Astrocyte (in vitro differentiated cells and primary cell): Measurements from ENCODE around the gene CFAP99. TPM values are rescaled to one million over a fixed set of nuclear protein-coding genes. Genes with fewer than 3 reads are reported as not detected.
"Not testable (repeated sequence)": the region's sequence is repeated elsewhere in the genome, so short reads cannot be mapped to it uniquely, and the experiment has no call there.

Experiments used
- DNase-seq: peaks from one replicate; pipeline ENCODE4 v3.0.0-alpha.2; 2010; ENCODE audit warnings: low read depth
- FAIRE-seq: peaks from 2 replicates; lab custom pipeline; 2011; peaks lifted over from hg19 to GRCh38; lab: Jason Lieb, UNC
- H2AFZ ChIP-seq: 2 replicates; pipeline ENCODE4 v1.6.0; 2012; ENCODE audit warnings: low read depth, low read length, inconsistent platforms
- H3K27ac ChIP-seq: 2 replicates; pipeline ENCODE4 v1.5.1; 2011; ENCODE audit warnings: low read depth, low read length, inconsistent platforms
- H3K27me3 ChIP-seq: 2 replicates; pipeline ENCODE4 v1.6.0; 2011; ENCODE audit warnings: low read length, inconsistent platforms; ENCODE audit not compliant: insufficient read depth
- H3K36me3 ChIP-seq: 2 replicates; pipeline ENCODE4 v1.5.1; 2011; ENCODE audit warnings: low read length, inconsistent platforms; ENCODE audit not compliant: insufficient read depth
- H3K4me1 ChIP-seq: 2 replicates; pipeline ENCODE4 v1.5.1; 2011; ENCODE audit warnings: low read length, inconsistent platforms; ENCODE audit not compliant: insufficient read depth
- H3K4me2 ChIP-seq: 2 replicates; pipeline ENCODE4 v1.6.0; 2012; ENCODE audit warnings: low read length, inconsistent platforms
- H3K4me3 ChIP-seq: 2 replicates; pipeline ENCODE4 v1.5.1; 2011; ENCODE audit warnings: low read depth, mild to moderate bottlenecking, low read length, inconsistent platforms; ENCODE audit not compliant: insufficient read depth
- H3K79me2 ChIP-seq: 2 replicates; pipeline ENCODE4 v1.6.0; 2012; ENCODE audit warnings: mild to moderate bottlenecking, low read length, inconsistent platforms; ENCODE audit not compliant: insufficient read depth
- H3K9ac ChIP-seq: 2 replicates; pipeline ENCODE4 v1.6.0; 2012; ENCODE audit warnings: mild to moderate bottlenecking, low read length, inconsistent platforms
- H3K9me3 ChIP-seq: 2 replicates; pipeline ENCODE4 v1.5.1; 2012; ENCODE audit warnings: low read depth, mild to moderate bottlenecking, low read length, inconsistent platforms; ENCODE audit not compliant: insufficient read depth
- H4K20me1 ChIP-seq: 2 replicates; pipeline ENCODE4 v1.6.0; 2012; ENCODE audit warnings: low read length, inconsistent platforms; ENCODE audit not compliant: insufficient read depth
- H3K27ac Mint-ChIP-seq: one replicate; pipeline ENCODE4 v1.8.0; 2021; ENCODE audit warnings: mild to moderate bottlenecking, mixed read lengths; ENCODE audit not compliant: unreplicated experiment
- H3K27me3 Mint-ChIP-seq: one replicate; pipeline ENCODE4 v1.8.0; 2021; ENCODE audit warnings: low read depth, mixed read lengths; ENCODE audit not compliant: unreplicated experiment
- H3K36me3 Mint-ChIP-seq: one replicate; pipeline ENCODE4 v1.8.0; 2021; ENCODE audit warnings: low read depth, mixed read lengths; ENCODE audit not compliant: unreplicated experiment
- H3K4me1 Mint-ChIP-seq: one replicate; pipeline ENCODE4 v1.8.0; 2021; ENCODE audit warnings: low read depth, mixed read lengths; ENCODE audit not compliant: unreplicated experiment
- H3K4me3 Mint-ChIP-seq: one replicate; pipeline ENCODE4 v1.8.0; 2021; ENCODE audit warnings: mild to moderate bottlenecking, moderate library complexity, mixed read lengths; ENCODE audit not compliant: unreplicated experiment
- H3K9me3 Mint-ChIP-seq: one replicate; pipeline ENCODE4 v1.8.0; 2021; ENCODE audit warnings: mild to moderate bottlenecking, mixed read lengths; ENCODE audit not compliant: unreplicated experiment
- EZH2 ChIP-seq: IDR thresholded peaks from 2 replicates; pipeline ENCODE4 v1.6.1; 2012; ENCODE audit warnings: mild to moderate bottlenecking, low read length, inconsistent platforms; ENCODE audit not compliant: insufficient read depth
- total RNA-seq: library from RNA; stranded (reverse); gene quantifications from 2 replicates; pipeline ENCODE4 v1.2.1, GENCODE V29; 2021
- TF ChIP-seq, protein P1 (sequence below): IDR thresholded peaks from 2 replicates; pipeline ENCODE4 v1.5.1; 2011; ENCODE audit warnings: low read depth, mild to moderate bottlenecking, inconsistent platforms, low read length, moderate library complexity; ENCODE audit not compliant: insufficient read depth

The CFAP99 gene
- total RNA-seq, 1 donor from 2014 or later, result not detected

DNA sequence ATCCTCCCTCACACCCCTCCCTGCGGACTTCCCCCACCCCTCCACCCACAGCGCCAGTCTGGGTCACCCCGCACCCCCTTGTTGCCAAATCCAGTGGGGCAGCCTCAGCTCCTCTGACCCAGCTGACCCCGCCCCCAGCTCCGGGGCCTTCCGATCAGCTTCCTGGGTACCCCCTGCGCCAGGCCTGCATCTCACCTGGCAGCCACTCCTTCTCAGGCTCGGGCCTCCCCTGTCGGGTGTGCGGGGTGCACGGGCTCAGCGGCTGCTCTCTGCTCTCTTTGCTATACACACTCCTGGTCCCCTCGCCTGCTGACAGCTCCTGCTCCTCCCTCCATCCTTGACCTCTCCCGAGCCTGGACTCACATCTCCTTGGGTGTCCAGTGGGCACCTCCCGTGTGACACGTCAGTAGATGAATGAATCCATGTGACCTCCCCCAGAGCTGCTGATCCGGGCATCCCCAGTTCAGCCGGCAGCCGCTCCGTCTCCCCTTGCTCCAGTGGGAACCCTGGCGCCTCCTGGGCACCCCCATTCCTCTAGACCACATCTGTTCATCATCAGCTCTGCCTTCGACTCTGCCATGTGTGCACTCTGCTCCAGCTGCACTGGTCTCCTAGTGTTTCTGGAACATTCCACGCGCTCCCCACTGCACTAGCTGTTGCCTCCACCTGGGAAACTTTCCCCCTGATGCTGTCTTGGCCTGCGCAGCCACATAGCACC lies 9.9 kb downstream of the CFAP99 start:
- H3K27ac Mint-ChIP-seq, result no peak overlapping the region
- no peak overlapping the region for H3K4me3 ChIP-seq
- FAIRE-seq, result no peak

GRCh38 chr4:2429945-2430757 lies 11.4 kb downstream of the CFAP99 start:
- not testable (repeated sequence) for FAIRE-seq, H3K4me3 ChIP-seq, H3K4me1 ChIP-seq, H3K9me3 ChIP-seq, H3K36me3 Mint-ChIP-seq, H3K27ac Mint-ChIP-seq, H2AFZ ChIP-seq, H3K9ac ChIP-seq, H3K27me3 ChIP-seq, H3K36me3 ChIP-seq, H3K27ac ChIP-seq, DNase-seq, H3K4me3 Mint-ChIP-seq, H3K4me1 Mint-ChIP-seq, H4K20me1 ChIP-seq, H3K9me3 Mint-ChIP-seq, H3K4me2 ChIP-seq, H3K79me2 ChIP-seq
- H3K27me3 Mint-ChIP-seq, result peaks cover 29% of the 10 kb centered on the region

More for the DNA sequence above, 9.9 kb downstream of the CFAP99 start:
- Histone ChIP-seq H3K9me3 (no peaks in the 10 kb centered on the region), H3K27ac (no peak overlapping the region), H3K79me2 (no peaks in the 10 kb centered on the region), H3K4me1 (no peaks in the 10 kb centered on the region), H3K4me2 (no peak overlapping the region), H4K20me1 (no peaks in the 10 kb centered on the region), H3K36me3 (no peaks in the 10 kb centered on the region), H3K9ac (no peak overlapping the region), H3K27me3 (no peaks in the 10 kb centered on the region), H2AFZ (no peak overlapping the region)
- no peak for DNase-seq
- TF ChIP-seq, protein P1, sequence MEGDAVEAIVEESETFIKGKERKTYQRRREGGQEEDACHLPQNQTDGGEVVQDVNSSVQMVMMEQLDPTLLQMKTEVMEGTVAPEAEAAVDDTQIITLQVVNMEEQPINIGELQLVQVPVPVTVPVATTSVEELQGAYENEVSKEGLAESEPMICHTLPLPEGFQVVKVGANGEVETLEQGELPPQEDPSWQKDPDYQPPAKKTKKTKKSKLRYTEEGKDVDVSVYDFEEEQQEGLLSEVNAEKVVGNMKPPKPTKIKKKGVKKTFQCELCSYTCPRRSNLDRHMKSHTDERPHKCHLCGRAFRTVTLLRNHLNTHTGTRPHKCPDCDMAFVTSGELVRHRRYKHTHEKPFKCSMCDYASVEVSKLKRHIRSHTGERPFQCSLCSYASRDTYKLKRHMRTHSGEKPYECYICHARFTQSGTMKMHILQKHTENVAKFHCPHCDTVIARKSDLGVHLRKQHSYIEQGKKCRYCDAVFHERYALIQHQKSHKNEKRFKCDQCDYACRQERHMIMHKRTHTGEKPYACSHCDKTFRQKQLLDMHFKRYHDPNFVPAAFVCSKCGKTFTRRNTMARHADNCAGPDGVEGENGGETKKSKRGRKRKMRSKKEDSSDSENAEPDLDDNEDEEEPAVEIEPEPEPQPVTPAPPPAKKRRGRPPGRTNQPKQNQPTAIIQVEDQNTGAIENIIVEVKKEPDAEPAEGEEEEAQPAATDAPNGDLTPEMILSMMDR, result no peak
- TF ChIP-seq EZH2, result no peak
- H3K4me3 Mint-ChIP-seq, result no peak overlapping the region
- peaks cover 6% of the 10 kb centered on the region for H3K4me1 Mint-ChIP-seq
- H3K27me3 Mint-ChIP-seq, result peaks cover 29% of the 10 kb centered on the region
- no peaks in the 10 kb centered on the region for H3K36me3 Mint-ChIP-seq
- H3K9me3 Mint-ChIP-seq, result no peaks in the 10 kb centered on the region

DNA sequence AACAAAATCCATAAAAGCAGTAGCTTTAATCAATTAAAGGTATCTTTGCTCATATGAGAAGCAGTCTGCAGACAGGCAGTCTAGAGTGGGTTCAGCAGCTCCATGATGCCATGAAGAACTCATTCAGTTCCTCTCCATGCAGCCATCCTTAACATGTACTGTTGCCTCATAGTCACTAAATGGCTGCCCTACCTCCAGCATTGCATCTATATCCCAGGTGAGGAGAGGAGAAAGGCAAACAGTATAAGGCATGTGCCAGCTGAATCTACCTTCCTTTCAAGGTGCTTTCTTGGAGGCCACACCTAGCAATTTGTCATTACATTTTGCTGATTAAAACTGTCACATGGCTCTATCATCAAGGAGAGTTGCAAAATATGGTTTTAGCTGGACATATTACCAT lies 13.2 kb downstream of the CFAP99 start:
- H3K36me3 Mint-ChIP-seq, result no peaks in the 10 kb centered on the region
- no peak for DNase-seq
- Histone ChIP-seq H3K27me3 (no peaks in the 10 kb centered on the region), H3K9me3 (no peaks in the 10 kb centered on the region), H3K9ac (no peak overlapping the region), H3K79me2 (no peaks in the 10 kb centered on the region), H2AFZ (no peak overlapping the region), H4K20me1 (no peaks in the 10 kb centered on the region), H3K4me2 (no peak overlapping the region), H3K36me3 (no peaks in the 10 kb centered on the region), H3K4me1 (no peaks in the 10 kb centered on the region), H3K27ac (no peak overlapping the region), H3K4me3 (no peak overlapping the region)
- H3K4me3 Mint-ChIP-seq, result no peak overlapping the region
- H3K4me1 Mint-ChIP-seq, result peaks cover 2% of the 10 kb centered on the region
- no peak for FAIRE-seq
- TF ChIP-seq, protein P1, result no peak
- TF ChIP-seq EZH2, result no peak
- H3K27ac Mint-ChIP-seq, result no peak overlapping the region
- peaks cover 31% of the 10 kb centered on the region for H3K27me3 Mint-ChIP-seq
- H3K9me3 Mint-ChIP-seq, result no peaks in the 10 kb centered on the region
